Measurements from ENCODE around the gene CCDC59.

- TF ChIP-seq ZNF501 (tag by site-specific recombination; IDR thresholded peaks at IDR 0.05) (no peak), ZFHX2 (tag by site-specific recombination; conservative IDR thresholded peaks at IDR 0.05) (no peak), ZNF132 (tag by site-specific recombination; IDR thresholded peaks at IDR 0.05; ENCODE audit: borderline replicate concordance) (no peak), KLF1 (tag by site-specific recombination; IDR thresholded peaks at IDR 0.05) (no peak), ZNF426 (tag by site-specific recombination; IDR thresholded peaks at IDR 0.05) (no peak), PATZ1 (tag by site-specific recombination; IDR thresholded peaks at IDR 0.05) (no peak), ZNF830 (tag by site-specific recombination; IDR thresholded peaks at IDR 0.05; ENCODE audit: low read depth) (no peak), SETDB1 (IDR thresholded peaks at IDR 0.05; ENCODE audit: insufficient read length, low read length) (no peak), MYNN (tag by site-specific recombination; IDR thresholded peaks at IDR 0.05; ENCODE audit: borderline replicate concordance) (no peak), ZFP41 (tag by site-specific recombination; IDR thresholded peaks at IDR 0.05; ENCODE audit: borderline replicate concordance) (no peak), ZNF26 (tag by site-specific recombination; IDR thresholded peaks at IDR 0.05) (no peak), ZNF37A (tag by site-specific recombination; IDR thresholded peaks at IDR 0.05) (no peak)
- TF ChIP-seq, protein P1, sequence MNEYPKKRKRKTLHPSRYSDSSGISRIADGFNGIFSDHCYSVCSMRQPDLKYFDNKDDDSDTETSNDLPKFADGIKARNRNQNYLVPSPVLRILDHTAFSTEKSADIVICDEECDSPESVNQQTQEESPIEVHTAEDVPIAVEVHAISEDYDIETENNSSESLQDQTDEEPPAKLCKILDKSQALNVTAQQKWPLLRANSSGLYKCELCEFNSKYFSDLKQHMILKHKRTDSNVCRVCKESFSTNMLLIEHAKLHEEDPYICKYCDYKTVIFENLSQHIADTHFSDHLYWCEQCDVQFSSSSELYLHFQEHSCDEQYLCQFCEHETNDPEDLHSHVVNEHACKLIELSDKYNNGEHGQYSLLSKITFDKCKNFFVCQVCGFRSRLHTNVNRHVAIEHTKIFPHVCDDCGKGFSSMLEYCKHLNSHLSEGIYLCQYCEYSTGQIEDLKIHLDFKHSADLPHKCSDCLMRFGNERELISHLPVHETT (tag by site-specific recombination; IDR thresholded peaks at IDR 0.05) = no peak
- TF ChIP-seq, protein P2, sequence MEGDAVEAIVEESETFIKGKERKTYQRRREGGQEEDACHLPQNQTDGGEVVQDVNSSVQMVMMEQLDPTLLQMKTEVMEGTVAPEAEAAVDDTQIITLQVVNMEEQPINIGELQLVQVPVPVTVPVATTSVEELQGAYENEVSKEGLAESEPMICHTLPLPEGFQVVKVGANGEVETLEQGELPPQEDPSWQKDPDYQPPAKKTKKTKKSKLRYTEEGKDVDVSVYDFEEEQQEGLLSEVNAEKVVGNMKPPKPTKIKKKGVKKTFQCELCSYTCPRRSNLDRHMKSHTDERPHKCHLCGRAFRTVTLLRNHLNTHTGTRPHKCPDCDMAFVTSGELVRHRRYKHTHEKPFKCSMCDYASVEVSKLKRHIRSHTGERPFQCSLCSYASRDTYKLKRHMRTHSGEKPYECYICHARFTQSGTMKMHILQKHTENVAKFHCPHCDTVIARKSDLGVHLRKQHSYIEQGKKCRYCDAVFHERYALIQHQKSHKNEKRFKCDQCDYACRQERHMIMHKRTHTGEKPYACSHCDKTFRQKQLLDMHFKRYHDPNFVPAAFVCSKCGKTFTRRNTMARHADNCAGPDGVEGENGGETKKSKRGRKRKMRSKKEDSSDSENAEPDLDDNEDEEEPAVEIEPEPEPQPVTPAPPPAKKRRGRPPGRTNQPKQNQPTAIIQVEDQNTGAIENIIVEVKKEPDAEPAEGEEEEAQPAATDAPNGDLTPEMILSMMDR (tag by site-specific recombination; IDR thresholded peaks at IDR 0.05) = no peak
Measured at GRCh38 chr12:82378997-82379396, 20.8 kb upstream of the CCDC59 start.
